Measurements from ENCODE around the gene USP10.

DNA sequence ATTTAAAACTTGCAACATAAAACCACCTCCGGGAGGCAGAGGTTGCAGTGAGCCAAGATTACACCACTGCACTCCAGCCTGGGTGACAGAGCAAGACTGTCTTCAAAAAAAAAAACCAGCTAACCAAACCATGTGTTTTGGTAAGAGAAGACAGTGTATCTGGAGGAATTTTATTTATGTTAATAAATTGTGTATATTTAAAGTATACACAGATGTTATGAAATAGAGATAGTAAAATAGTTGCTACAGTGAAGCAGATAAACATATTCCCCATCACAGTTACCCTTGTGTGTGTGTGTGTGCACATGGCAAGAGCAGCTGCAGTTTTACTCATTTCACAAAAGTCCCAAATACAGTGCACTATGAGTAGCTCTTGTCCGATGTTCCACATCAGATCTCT is 65.2 kb downstream of the USP10 start:
- TF ChIP-seq ZFP30 (CRISPR knock-in tag; IDR thresholded peaks at IDR 0.05) (no peak), BACH2 (CRISPR knock-in tag; IDR thresholded peaks at IDR 0.05; ENCODE audit: borderline replicate concordance) (no peak), ZNF70 (CRISPR knock-in tag; IDR thresholded peaks at IDR 0.05) (no peak), GLIS3 (CRISPR knock-in tag; IDR thresholded peaks at IDR 0.05) (no peak)
- TF ChIP-seq, protein P1, sequence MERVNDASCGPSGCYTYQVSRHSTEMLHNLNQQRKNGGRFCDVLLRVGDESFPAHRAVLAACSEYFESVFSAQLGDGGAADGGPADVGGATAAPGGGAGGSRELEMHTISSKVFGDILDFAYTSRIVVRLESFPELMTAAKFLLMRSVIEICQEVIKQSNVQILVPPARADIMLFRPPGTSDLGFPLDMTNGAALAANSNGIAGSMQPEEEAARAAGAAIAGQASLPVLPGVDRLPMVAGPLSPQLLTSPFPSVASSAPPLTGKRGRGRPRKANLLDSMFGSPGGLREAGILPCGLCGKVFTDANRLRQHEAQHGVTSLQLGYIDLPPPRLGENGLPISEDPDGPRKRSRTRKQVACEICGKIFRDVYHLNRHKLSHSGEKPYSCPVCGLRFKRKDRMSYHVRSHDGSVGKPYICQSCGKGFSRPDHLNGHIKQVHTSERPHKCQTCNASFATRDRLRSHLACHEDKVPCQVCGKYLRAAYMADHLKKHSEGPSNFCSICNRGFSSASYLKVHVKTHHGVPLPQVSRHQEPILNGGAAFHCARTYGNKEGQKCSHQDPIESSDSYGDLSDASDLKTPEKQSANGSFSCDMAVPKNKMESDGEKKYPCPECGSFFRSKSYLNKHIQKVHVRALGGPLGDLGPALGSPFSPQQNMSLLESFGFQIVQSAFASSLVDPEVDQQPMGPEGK (CRISPR knock-in tag; IDR thresholded peaks at IDR 0.05; ENCODE audit: borderline replicate concordance), result no peak
- TF ChIP-seq, protein P2, sequence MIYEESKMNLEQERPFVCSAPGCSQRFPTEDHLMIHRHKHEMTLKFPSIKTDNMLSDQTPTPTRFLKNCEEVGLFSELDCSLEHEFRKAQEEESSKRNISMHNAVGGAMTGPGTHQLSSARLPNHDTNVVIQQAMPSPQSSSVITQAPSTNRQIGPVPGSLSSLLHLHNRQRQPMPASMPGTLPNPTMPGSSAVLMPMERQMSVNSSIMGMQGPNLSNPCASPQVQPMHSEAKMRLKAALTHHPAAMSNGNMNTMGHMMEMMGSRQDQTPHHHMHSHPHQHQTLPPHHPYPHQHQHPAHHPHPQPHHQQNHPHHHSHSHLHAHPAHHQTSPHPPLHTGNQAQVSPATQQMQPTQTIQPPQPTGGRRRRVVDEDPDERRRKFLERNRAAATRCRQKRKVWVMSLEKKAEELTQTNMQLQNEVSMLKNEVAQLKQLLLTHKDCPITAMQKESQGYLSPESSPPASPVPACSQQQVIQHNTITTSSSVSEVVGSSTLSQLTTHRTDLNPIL (CRISPR knock-in tag; IDR thresholded peaks at IDR 0.05; ENCODE audit: low read depth), result no peak

All from SK-N-SH treated with all-trans-retinoic acid at 6 μM for 48 hours (cell line).